Ovary (tissue), 3 donors: ENCODE results near the gene NHLRC4.

ENCODE experiments used
- POLR2A ChIP-seq: fragments of 450-650 bp; IDR thresholded peaks from one replicate; pipeline ENCODE4 v1.6.1; 2017; ENCODE audit warnings: antibody characterized with exemption, mild to moderate bottlenecking, moderate library complexity
- TF ChIP-seq, protein P1 (sequence below), 3 donors: fragments of 450-650 bp in 2 of 3; fragments of 200-600 bp in 1 of 3; IDR thresholded peaks; one replicate each; pipeline versions ENCODE4 v1.5.1 to v1.8.0; 2016 to 2022; ENCODE audit warnings: antibody characterized with exemption in 3 of 3, mild to moderate bottlenecking in 1 of 3
- donor health status: DM: no; HTN: no; CAD: no.

DNA sequence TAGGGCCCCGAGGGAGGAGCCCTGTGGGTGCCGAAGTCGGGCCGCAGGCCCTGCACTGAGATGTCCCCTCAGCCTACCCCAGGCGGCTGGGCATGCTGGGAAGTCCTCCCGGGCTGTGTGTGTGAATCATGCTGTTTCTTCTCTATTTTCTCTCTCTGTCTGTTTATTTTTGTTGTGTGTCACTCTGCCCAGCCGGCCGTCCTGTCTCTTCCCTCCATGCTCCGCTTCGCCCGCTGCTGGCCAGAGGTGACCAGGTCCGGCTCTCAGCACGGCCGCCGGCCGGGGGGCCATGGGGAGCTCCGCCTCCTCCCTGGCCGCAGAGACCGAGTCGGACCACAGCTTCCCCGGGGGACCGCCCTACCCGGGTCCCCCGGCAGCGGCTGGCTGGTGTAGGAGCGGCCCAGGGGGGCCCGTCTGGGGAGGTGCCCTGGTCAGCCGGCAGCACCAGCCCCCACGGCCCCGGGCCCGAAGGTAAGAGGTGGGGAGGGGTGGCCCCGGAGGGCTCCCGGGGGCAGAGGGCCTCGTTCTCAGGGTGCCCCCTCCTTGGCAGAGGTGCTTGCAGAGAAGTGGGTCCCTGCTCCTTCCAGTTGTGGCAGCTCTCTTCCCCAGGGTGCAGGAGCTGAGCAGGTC is 26.8 kb upstream of the NHLRC4 start:
- no peak for TF ChIP-seq POLR2A
- TF ChIP-seq, protein P1, sequence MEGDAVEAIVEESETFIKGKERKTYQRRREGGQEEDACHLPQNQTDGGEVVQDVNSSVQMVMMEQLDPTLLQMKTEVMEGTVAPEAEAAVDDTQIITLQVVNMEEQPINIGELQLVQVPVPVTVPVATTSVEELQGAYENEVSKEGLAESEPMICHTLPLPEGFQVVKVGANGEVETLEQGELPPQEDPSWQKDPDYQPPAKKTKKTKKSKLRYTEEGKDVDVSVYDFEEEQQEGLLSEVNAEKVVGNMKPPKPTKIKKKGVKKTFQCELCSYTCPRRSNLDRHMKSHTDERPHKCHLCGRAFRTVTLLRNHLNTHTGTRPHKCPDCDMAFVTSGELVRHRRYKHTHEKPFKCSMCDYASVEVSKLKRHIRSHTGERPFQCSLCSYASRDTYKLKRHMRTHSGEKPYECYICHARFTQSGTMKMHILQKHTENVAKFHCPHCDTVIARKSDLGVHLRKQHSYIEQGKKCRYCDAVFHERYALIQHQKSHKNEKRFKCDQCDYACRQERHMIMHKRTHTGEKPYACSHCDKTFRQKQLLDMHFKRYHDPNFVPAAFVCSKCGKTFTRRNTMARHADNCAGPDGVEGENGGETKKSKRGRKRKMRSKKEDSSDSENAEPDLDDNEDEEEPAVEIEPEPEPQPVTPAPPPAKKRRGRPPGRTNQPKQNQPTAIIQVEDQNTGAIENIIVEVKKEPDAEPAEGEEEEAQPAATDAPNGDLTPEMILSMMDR (IDR thresholded peaks at IDR 0.05) = no peak
